ENCODE measurements around the gene GAPT. TPM values are rescaled to one million over a fixed set of nuclear protein-coding genes. Genes with fewer than 3 reads are reported as not detected.

Gene GAPT
- total RNA-seq, 3 donors from 2014 or later, result 0.17 to 0.98 (median 0.43) TPM

DNA sequence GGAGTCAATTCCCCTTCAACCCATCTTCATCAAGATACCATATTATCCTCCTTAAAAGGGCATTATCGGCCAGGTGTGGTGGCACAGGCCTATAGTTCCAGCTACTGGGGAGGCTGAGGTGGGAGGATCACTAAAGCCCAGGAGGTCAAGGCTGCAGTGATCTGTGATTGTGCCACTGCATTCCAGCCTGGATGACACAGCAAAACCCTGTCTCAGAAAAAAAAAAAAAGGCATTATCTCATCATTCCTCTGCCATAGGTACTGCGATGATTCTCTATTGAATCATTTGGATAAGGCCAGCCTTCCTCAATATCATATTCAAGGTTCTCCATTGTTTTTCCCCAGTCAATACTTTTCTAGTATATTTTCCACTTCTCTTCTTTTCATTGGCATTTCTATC is 52.5 kb downstream of the GAPT start:
- Histone ChIP-seq H3K4me3 (no peak overlapping the region), H3K36me3 (ENCODE audit: low read depth) (no peaks in the 10 kb centered on the region), H3K4me1 (ENCODE audit: low read depth) (no peaks in the 10 kb centered on the region), H3K9me3 (no peaks in the 10 kb centered on the region)
- TF ChIP-seq, protein P1, sequence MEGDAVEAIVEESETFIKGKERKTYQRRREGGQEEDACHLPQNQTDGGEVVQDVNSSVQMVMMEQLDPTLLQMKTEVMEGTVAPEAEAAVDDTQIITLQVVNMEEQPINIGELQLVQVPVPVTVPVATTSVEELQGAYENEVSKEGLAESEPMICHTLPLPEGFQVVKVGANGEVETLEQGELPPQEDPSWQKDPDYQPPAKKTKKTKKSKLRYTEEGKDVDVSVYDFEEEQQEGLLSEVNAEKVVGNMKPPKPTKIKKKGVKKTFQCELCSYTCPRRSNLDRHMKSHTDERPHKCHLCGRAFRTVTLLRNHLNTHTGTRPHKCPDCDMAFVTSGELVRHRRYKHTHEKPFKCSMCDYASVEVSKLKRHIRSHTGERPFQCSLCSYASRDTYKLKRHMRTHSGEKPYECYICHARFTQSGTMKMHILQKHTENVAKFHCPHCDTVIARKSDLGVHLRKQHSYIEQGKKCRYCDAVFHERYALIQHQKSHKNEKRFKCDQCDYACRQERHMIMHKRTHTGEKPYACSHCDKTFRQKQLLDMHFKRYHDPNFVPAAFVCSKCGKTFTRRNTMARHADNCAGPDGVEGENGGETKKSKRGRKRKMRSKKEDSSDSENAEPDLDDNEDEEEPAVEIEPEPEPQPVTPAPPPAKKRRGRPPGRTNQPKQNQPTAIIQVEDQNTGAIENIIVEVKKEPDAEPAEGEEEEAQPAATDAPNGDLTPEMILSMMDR (IDR thresholded peaks at IDR 0.05), result no peak
- intact Hi-C loops (cut with DNase I, micrococcal nuclease), result no loop called here
- DNase-seq, result no peak
- no peak for ATAC-seq

DNA sequence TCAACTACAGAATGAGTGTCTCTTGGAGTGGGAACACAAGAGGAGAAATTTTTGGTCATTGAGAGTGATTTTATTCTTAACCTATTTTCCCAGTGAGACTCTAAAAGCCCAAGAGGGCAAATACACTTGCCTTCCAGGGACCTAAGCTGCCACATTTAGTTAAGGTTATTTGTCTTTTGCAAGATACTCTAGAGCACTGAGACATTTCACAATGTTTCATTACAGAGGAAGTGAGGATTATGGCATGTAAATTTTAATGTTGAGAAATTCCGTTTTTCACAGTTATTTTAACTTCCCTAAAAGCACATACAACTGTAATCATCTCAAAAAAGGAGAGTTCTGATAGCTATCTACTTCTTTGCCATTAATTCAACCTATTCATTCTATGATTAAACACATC is 53.0 kb downstream of the GAPT start:
- Histone ChIP-seq H3K9me3 (no peaks in the 10 kb centered on the region), H3K36me3 (ENCODE audit: low read depth) (no peaks in the 10 kb centered on the region), H3K4me1 (ENCODE audit: low read depth) (no peaks in the 10 kb centered on the region), H3K4me3 (no peak overlapping the region)
- TF ChIP-seq, protein P1 (IDR thresholded peaks at IDR 0.05), result no peak
- intact Hi-C loops (cut with DNase I, micrococcal nuclease), result no loop called here
- DNase-seq, result no peak
- no peak for ATAC-seq

DNA sequence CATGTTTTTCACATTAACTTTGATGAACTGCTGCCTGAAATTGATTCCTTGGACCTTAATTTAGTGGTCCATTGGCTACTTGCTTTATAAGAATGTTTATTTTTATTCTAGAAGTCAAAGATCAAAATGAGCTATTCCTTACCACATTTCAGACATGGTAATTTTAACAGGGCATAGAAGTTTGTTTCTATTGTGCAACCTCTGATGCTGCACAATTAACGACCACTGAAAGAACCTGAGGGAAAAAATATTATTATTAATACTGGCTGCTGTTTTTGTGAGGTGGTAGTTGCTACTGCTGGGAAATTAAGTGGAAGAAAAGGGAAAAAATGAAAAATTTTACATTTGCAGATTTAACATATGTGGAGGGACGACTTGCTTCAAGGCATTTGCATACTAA is 53.7 kb downstream of the GAPT start:
- Histone ChIP-seq H3K4me1 (ENCODE audit: low read depth) (no peaks in the 10 kb centered on the region), H3K36me3 (ENCODE audit: low read depth) (no peaks in the 10 kb centered on the region), H3K9me3 (no peaks in the 10 kb centered on the region), H3K4me3 (no peak overlapping the region)
- intact Hi-C loops (cut with DNase I, micrococcal nuclease), result no loop called here
- DNase-seq (no peak), ATAC-seq (no peak)
- TF ChIP-seq, protein P1 (IDR thresholded peaks at IDR 0.05), result no peak

DNA sequence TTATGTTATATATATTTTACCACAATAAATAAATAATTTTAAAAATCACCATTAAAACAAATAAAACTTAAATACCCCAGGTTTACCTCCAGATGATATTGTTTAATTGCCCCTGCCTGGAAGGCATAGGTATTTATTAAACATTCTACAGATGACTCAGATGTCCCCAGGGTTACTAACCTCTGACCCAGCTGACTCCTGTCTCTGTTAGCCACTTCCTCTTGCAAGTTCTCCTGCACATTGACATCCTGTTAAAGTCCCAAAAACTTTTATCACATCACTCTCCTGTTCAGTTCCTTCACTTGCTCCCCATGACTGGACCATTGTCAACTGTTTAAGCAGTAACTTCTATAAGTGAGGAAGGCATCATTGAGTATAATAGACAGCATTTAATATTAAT is 54.7 kb downstream of the GAPT start:
- no peak overlapping the region for H3K4me3 ChIP-seq
- no peaks in the 10 kb centered on the region for H3K4me1 ChIP-seq (ENCODE audit: low read depth)
- peak; percentile 41 for ATAC-seq
- DNase-seq, result no peak
- no peaks in the 10 kb centered on the region for H3K9me3 ChIP-seq
- intact Hi-C loops (cut with DNase I, micrococcal nuclease), result no loop called here
- TF ChIP-seq, protein P1 (IDR thresholded peaks at IDR 0.05), result no peak
- H3K36me3 ChIP-seq (ENCODE audit: low read depth), result no peaks in the 10 kb centered on the region

Small RNAs within 50 kb of the gene (microRNA-seq; reads per million reads assigned to microRNA genes)
- gene MIR548AE2, result not detected

Other genes with a start within 250 kb of the GAPT start
- gene PLK2, start 31.3 kb upstream of the GAPT start, total RNA-seq, result 10 to 100 TPM; 13.0 to 24.7 (median 14.5) TPM
- gene RAB3C, start 91.6 kb downstream of the GAPT start, total RNA-seq, result 1 to 10 TPM; 2.9 to 4.8 (median 3.1) TPM